Measurements from ENCODE around the gene P2RX5.

The P2RX5 gene

DNA sequence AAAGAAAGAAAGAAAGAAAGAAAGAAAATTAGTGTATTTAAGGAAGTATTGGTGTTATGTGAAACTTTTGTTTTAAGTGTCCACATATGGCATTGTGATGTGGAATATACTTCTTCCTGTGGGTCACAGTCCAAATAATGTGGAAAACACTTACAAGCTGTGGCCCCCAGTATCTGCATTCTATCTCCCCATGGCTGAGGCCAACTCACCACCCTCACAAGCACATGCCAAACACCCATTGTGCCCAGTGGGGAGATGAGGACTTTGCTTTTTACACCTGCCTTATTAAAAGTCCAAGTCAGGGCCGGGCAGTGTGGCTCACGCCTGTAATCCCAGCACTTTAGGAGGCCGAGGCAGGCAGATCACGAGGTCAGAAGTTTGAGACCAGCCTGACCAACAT lies 4.0 kb upstream of the P2RX5 start:
- peaks cover 22% of the 10 kb centered on the region for H3K4me1 ChIP-seq (ENCODE audit: insufficient read depth, low read length, poor library complexity, severe bottlenecking)
- no peak overlapping the region for H2AFZ ChIP-seq (ENCODE audit: low read length)
- no peak overlapping the region for H3K4me3 ChIP-seq (ENCODE audit: low read length, poor library complexity, severe bottlenecking)
- H3K9me2 ChIP-seq (replicated peaks; ENCODE audit: low read depth, low read length) = no peaks in the 10 kb centered on the region
- H4K20me1 ChIP-seq (ENCODE audit: insufficient read depth, low read length, poor library complexity, severe bottlenecking) = no peaks in the 10 kb centered on the region
- TF ChIP-seq, protein P1, sequence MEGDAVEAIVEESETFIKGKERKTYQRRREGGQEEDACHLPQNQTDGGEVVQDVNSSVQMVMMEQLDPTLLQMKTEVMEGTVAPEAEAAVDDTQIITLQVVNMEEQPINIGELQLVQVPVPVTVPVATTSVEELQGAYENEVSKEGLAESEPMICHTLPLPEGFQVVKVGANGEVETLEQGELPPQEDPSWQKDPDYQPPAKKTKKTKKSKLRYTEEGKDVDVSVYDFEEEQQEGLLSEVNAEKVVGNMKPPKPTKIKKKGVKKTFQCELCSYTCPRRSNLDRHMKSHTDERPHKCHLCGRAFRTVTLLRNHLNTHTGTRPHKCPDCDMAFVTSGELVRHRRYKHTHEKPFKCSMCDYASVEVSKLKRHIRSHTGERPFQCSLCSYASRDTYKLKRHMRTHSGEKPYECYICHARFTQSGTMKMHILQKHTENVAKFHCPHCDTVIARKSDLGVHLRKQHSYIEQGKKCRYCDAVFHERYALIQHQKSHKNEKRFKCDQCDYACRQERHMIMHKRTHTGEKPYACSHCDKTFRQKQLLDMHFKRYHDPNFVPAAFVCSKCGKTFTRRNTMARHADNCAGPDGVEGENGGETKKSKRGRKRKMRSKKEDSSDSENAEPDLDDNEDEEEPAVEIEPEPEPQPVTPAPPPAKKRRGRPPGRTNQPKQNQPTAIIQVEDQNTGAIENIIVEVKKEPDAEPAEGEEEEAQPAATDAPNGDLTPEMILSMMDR (conservative IDR thresholded peaks at IDR 0.05; ENCODE audit: low read length) = no peak
- no peak for TF ChIP-seq EZH2phosphoT487 (IDR thresholded peaks at IDR 0.05; ENCODE audit: borderline replicate concordance)
- H3K27me3 ChIP-seq (ENCODE audit: insufficient read depth, low read length, poor library complexity, severe bottlenecking) = no peaks in the 10 kb centered on the region
- no peak overlapping the region for H3K9ac ChIP-seq (ENCODE audit: low read depth, low read length, poor library complexity, severe bottlenecking)
- no peaks in the 10 kb centered on the region; the same call in 1 of the 2 replicates for H3F3A ChIP-seq (ENCODE audit: low read depth)
- no peaks in the 10 kb centered on the region for H3K9me3 ChIP-seq (ENCODE audit: insufficient read depth, low read depth, low read length)
- H3K36me3 ChIP-seq (ENCODE audit: insufficient read depth, low read length) = no peaks in the 10 kb centered on the region
- no peak overlapping the region for H3K4me2 ChIP-seq (ENCODE audit: low read depth, low read length, poor library complexity, severe bottlenecking)
- H3K79me2 ChIP-seq (ENCODE audit: insufficient read depth, low read length) = peaks cover 9% of the 10 kb centered on the region

DNA sequence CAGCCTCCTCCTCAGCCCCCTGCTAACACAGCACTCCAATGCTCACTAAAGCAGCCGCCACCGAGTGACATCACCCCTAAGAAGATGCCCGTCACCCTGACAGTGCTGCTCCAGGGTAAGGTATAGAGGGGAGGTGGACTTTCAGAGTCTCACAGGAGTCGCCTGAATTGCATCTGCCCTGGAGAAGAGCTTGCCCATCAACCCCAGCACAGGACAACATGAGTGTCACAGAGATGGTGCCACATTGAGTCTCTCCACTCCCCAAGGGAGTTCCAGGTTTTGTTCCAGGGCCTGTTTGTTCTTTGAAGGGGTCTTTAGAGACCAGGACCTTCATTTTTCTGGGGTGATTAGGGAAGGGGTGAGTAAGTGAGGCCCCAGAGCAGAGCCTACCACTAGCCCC lies 2.2 kb upstream of the P2RX5 start:
- Histone ChIP-seq H2AFZ (ENCODE audit: low read length) (peak overlapping the region; percentile 58; the same call in 1 of the 2 replicates), H3K9me2 (replicated peaks; ENCODE audit: low read depth, low read length) (no peaks in the 10 kb centered on the region), H3K36me3 (ENCODE audit: insufficient read depth, low read length) (no peaks in the 10 kb centered on the region), H4K20me1 (ENCODE audit: insufficient read depth, low read length, poor library complexity, severe bottlenecking) (peaks cover 2% of the 10 kb centered on the region), H3K27me3 (ENCODE audit: insufficient read depth, low read length, poor library complexity, severe bottlenecking) (no peaks in the 10 kb centered on the region), H3K9me3 (ENCODE audit: insufficient read depth, low read depth, low read length) (no peaks in the 10 kb centered on the region), H3K4me2 (ENCODE audit: low read depth, low read length, poor library complexity, severe bottlenecking) (peak overlapping the region; percentile 15), H3K4me3 (ENCODE audit: low read length, poor library complexity, severe bottlenecking) (no peak overlapping the region), H3K79me2 (ENCODE audit: insufficient read depth, low read length) (peaks cover 26% of the 10 kb centered on the region), H3F3A (ENCODE audit: low read depth) (no peaks in the 10 kb centered on the region; the same call in 1 of the 2 replicates), H3K4me1 (ENCODE audit: insufficient read depth, low read length, poor library complexity, severe bottlenecking) (peaks cover 39% of the 10 kb centered on the region), H3K9ac (ENCODE audit: low read depth, low read length, poor library complexity, severe bottlenecking) (peak overlapping the region; percentile 31)
- TF ChIP-seq, protein P1 (conservative IDR thresholded peaks at IDR 0.05; ENCODE audit: low read length) = no peak
- TF ChIP-seq EZH2phosphoT487 (IDR thresholded peaks at IDR 0.05; ENCODE audit: borderline replicate concordance) = no peak

DNA sequence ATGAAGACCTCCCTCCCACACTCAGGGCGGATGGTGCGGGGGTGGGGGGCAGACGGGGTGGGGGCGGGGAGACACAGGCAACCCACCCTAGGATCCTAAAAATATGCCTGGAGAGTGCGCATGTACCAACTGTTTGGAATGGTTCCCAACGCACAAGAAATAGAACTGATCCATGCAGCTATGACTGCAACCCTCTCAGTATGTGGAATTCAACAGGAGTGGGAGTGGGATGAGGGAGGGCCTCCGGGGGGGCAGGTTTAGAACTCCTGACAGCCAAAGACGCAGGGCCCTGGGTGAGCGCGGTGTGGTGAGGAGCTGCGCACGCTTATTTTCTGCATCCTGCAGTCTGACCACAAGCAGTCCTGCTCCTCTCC lies 1.1 kb upstream of the P2RX5 start:
- H3K9me3 ChIP-seq (ENCODE audit: insufficient read depth, low read depth, low read length) = no peaks in the 10 kb centered on the region
- peaks cover 42% of the 10 kb centered on the region for H3K4me1 ChIP-seq (ENCODE audit: insufficient read depth, low read length, poor library complexity, severe bottlenecking)
- TF ChIP-seq, protein P1 (conservative IDR thresholded peaks at IDR 0.05; ENCODE audit: low read length) = no peak
- no peak for TF ChIP-seq EZH2phosphoT487 (IDR thresholded peaks at IDR 0.05; ENCODE audit: borderline replicate concordance)
- no peaks in the 10 kb centered on the region for H3K9me2 ChIP-seq (replicated peaks; ENCODE audit: low read depth, low read length)
- no peak overlapping the region for H3K4me2 ChIP-seq (ENCODE audit: low read depth, low read length, poor library complexity, severe bottlenecking)
- H4K20me1 ChIP-seq (ENCODE audit: insufficient read depth, low read length, poor library complexity, severe bottlenecking) = peaks cover 11% of the 10 kb centered on the region
- H3K79me2 ChIP-seq (ENCODE audit: insufficient read depth, low read length) = peaks cover 36% of the 10 kb centered on the region
- H3K4me3 ChIP-seq (ENCODE audit: low read length, poor library complexity, severe bottlenecking) = no peak overlapping the region
- H2AFZ ChIP-seq (ENCODE audit: low read length) = no peak overlapping the region
- H3K9ac ChIP-seq (ENCODE audit: low read depth, low read length, poor library complexity, severe bottlenecking) = no peak overlapping the region
- H3K36me3 ChIP-seq (ENCODE audit: insufficient read depth, low read length) = no peaks in the 10 kb centered on the region
- no peaks in the 10 kb centered on the region; the same call in 1 of the 2 replicates for H3F3A ChIP-seq (ENCODE audit: low read depth)
- no peaks in the 10 kb centered on the region for H3K27me3 ChIP-seq (ENCODE audit: insufficient read depth, low read length, poor library complexity, severe bottlenecking)

Data from Loucy (cell line).